Stimulated activated naive CD4-positive, alpha-beta T cell treated with Interleukin-2 at 50 U/mL for 16 hours (primary cell): ENCODE results near the gene CCR2.
A peak's percentile ranks its signal among the peaks of the same experiment; 100 is the strongest.

Source experiments
- DNase-seq: peaks from one replicate; lab custom pipeline; 2025; lab: John Stamatoyannopoulos, UW

The CCR2 gene

DNA sequence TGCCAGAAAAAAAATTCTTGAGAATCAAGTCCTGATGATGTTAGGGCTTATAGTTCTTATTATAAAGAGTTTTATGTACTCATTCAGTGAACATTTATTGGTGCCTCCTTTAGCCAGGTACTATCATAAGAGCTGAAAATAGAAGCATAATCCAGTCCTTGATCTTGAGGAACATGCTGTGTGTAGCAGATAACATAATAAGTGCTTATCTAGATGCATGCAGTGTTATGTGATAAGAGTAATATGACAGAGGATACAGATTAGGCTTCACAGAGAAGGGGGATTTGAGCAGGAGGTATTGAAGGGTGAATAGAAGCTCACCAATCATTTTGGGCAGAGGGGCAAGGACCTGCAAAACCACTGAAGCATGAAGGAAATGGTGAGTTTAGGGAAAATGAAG lies 1.1 kb downstream of the CCR2 start:
- DNase-seq: no peak

GRCh38 chr3:46356276-46356675 lies 2.4 kb downstream of the CCR2 start:
- DNase-seq: no peak

DNA sequence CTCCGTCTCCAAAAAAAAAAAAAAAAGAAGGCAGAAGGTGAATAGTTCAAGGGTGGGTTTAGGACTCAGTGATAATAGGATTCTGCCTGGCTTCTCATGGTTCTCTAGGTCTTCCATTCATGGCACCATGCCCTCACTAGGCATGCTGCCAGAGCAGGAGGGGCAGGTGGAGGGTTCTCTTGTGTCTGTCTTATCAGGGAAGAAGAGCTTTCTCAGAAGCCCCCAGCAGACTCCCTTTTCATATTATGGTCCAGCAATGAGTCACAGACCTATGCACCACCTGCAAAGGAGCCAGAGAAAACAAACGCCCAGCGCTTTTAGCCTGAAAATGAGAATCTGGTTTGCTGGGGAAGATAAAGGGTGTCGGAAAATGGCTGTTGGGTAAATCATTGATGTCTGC lies 3.0 kb downstream of the CCR2 start:
- DNase-seq: no peak

GRCh38 chr3:46358466-46358865 lies 4.6 kb downstream of the CCR2 start:
- DNase-seq: no peak

GRCh38 chr3:46359733-46360493 lies 6.0 kb downstream of the CCR2 start:
- peak; percentile 13 for DNase-seq

- DNase-seq: peak; percentile 21
These were observed 7.0 kb downstream of the CCR2 start for GRCh38 chr3:46360907-46361306.

- DNase-seq: no peak
These were observed 7.7 kb downstream of the CCR2 start for GRCh38 chr3:46361408-46362283.

DNA sequence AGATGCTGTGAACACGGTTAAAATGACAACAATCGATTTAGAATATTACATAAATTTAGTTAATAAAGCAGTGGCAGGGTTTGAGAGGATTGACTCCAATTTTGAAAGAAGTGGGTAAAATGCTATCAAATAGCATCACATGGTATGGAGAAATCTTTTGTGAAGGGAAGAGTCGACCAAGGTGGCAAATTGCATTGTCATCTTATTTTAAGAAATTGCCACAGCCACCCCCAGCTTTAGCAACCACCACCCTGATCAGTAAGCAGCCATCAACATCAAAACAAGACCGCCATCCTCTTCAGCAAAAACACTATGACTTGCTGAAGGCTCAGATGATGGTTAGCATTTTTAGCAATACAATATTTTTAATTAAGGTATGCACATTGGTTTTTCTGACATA lies 11.1 kb downstream of the CCR2 start:
- no peak for DNase-seq

DNA sequence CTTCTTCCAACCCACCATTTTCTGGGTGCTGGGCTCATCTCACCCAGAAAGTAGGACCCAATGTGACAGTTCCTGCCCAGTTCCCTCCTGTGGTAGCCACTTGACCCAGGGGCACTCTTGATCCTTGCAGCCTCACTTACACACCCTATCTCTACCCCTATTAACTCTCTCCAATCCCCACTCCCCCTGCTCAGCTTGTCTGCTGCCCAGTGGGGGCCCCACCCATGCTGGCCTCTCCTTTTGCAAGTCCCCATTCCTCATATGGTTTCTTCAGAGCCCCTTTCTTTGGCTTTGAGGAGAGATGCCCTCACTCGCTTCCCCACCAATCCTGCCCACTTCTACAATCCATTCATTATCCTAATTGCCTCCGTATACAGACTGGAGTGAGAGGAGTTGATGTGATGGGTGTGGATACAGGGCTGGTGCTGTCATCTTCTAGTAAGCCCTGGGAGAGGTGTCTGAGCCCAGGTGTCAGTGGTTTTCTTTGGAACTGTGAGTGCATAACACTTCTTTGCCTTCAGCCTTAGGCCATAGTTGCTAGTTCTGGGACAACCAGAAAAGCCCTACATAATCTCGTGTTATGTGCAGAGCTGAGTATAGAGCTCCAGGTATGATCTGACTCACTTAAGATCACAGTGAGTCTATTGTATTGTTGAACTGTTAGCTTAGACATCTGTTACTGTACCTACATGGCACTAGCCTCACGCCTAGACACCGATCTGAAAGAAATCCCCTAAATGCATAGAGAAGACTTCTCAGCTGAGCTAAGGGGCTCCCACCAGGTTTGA lies 12.0 kb downstream of the CCR2 start:
- no peak for DNase-seq

- DNase-seq: no peak
These were observed 13.9 kb downstream of the CCR2 start for GRCh38 chr3:46367811-46368210.

- DNase-seq: peak; percentile 63
These were observed 14.7 kb downstream of the CCR2 start for GRCh38 chr3:46368569-46368968.

GRCh38 chr3:46369151-46369550 lies 15.2 kb downstream of the CCR2 start:
- DNase-seq: no peak

DNA sequence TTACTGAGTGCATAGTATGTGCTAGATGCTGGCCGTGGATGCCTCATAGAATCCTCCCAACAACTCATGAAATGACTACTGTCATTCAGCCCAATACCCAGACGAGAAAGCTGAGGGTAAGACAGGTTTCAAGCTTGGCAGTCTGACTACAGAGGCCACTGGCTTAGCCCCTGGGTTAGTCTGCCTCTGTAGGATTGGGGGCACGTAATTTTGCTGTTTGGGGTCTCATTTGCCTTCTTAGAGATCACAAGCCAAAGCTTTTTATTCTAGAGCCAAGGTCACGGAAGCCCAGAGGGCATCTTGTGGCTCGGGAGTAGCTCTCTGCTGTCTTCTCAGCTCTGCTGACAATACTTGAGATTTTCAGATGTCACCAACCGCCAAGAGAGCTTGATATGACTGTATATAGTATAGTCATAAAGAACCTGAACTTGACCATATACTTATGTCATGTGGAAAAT lies 15.8 kb downstream of the CCR2 start:
- DNase-seq: peak; percentile 54

GRCh38 chr3:46370839-46371518 lies 17.1 kb downstream of the CCR2 start, which contains the start of gene CCR5:
Gene CCR5 (plus strand): TSS chr3:46370946. CDS start chr3:46372903, 1,957 bp downstream.
- DNase-seq: peak; percentile 24

DNA sequence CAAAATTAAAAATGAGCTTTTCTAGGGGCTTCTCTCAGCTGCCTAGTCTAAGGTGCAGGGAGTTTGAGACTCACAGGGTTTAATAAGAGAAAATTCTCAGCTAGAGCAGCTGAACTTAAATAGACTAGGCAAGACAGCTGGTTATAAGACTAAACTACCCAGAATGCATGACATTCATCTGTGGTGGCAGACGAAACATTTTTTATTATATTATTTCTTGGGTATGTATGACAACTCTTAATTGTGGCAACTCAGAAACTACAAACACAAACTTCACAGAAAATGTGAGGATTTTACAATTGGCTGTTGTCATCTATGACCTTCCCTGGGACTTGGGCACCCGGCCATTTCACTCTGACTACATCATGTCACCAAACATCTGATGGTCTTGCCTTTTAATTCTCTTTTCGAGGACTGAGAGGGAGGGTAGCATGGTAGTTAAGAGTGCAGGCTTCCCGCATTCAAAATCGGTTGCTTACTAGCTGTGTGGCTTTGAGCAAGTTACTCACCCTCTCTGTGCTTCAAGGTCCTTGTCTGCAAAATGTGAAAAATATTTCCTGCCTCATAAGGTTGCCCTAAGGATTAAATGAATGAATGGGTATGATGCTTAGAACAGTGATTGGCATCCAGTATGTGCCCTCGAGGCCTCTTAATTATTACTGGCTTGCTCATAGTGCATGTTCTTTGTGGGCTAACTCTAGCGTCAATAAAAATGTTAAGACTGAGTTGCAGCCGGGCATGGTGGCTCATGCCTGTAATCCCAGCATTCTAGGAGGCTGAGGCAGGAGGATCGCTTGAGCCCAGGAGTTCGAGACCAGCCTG lies 17.8 kb downstream of the CCR2 start:
- DNase-seq: no peak

DNA sequence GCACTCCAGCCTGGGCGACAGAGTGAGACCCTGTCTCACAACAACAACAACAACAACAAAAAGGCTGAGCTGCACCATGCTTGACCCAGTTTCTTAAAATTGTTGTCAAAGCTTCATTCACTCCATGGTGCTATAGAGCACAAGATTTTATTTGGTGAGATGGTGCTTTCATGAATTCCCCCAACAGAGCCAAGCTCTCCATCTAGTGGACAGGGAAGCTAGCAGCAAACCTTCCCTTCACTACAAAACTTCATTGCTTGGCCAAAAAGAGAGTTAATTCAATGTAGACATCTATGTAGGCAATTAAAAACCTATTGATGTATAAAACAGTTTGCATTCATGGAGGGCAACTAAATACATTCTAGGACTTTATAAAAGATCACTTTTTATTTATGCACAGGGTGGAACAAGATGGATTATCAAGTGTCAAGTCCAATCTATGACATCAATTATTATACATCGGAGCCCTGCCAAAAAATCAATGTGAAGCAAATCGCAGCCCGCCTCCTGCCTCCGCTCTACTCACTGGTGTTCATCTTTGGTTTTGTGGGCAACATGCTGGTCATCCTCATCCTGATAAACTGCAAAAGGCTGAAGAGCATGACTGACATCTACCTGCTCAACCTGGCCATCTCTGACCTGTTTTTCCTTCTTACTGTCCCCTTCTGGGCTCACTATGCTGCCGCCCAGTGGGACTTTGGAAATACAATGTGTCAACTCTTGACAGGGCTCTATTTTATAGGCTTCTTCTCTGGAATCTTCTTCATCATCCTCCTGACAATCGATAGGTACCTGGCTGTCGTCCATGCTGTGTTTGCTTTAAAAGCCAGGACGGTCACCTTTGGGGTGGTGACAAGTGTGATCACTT lies 18.8 kb downstream of the CCR2 start:
- DNase-seq: peak; percentile 14

GRCh38 chr3:46374755-46375154 lies 20.8 kb downstream of the CCR2 start:
- DNase-seq: no peak

DNA sequence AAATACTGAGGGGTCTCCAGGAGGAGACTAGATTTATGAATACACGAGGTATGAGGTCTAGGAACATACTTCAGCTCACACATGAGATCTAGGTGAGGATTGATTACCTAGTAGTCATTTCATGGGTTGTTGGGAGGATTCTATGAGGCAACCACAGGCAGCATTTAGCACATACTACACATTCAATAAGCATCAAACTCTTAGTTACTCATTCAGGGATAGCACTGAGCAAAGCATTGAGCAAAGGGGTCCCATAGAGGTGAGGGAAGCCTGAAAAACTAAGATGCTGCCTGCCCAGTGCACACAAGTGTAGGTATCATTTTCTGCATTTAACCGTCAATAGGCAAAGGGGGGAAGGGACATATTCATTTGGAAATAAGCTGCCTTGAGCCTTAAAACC lies 21.3 kb downstream of the CCR2 start:
- DNase-seq: no peak

DNA sequence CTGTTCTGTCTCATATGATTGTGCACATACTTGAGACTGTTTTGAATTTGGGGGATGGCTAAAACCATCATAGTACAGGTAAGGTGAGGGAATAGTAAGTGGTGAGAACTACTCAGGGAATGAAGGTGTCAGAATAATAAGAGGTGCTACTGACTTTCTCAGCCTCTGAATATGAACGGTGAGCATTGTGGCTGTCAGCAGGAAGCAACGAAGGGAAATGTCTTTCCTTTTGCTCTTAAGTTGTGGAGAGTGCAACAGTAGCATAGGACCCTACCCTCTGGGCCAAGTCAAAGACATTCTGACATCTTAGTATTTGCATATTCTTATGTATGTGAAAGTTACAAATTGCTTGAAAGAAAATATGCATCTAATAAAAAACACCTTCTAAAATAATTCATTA lies 21.9 kb downstream of the CCR2 start:
- DNase-seq: no peak

GRCh38 chr3:46378426-46378942 lies 24.6 kb downstream of the CCR2 start:
- peak; percentile 57 for DNase-seq
